WTC11 (cell line): ENCODE results near the gene AKT3.

Source experiments
- AR ChIP-seq: fragments of 250-450 bp; sonication (Bioruptor Pico); IDR thresholded peaks from 2 replicates; pipeline ENCODE4 v1.9.0; 2021; ENCODE audit warnings: mild to moderate bottlenecking
- ERG ChIP-seq: fragments of 250-450 bp; sonication (Bioruptor Pico); IDR thresholded peaks from 2 replicates; pipeline ENCODE4 v1.8.0; 2021; ENCODE audit warnings: mild to moderate bottlenecking
- NFYB ChIP-seq: sonication (generic); formaldehyde crosslinking; conservative IDR thresholded peaks from 2 replicates; pipeline ENCODE4 v1.8.0; 2022; ENCODE audit warnings: low read depth, missing genetic modification reagents
- SP1 ChIP-seq: sonication (generic); formaldehyde crosslinking; conservative IDR thresholded peaks from 2 replicates; pipeline ENCODE4 v1.8.1; 2022; ENCODE audit warnings: missing genetic modification reagents
- TF ChIP-seq, protein P1 (sequence below): fragments of 200-600 bp; IDR thresholded peaks from 2 replicates; pipeline ENCODE4 v1.8.0; 2022; ENCODE audit warnings: antibody characterized with exemption

- TF ChIP-seq, protein P1, sequence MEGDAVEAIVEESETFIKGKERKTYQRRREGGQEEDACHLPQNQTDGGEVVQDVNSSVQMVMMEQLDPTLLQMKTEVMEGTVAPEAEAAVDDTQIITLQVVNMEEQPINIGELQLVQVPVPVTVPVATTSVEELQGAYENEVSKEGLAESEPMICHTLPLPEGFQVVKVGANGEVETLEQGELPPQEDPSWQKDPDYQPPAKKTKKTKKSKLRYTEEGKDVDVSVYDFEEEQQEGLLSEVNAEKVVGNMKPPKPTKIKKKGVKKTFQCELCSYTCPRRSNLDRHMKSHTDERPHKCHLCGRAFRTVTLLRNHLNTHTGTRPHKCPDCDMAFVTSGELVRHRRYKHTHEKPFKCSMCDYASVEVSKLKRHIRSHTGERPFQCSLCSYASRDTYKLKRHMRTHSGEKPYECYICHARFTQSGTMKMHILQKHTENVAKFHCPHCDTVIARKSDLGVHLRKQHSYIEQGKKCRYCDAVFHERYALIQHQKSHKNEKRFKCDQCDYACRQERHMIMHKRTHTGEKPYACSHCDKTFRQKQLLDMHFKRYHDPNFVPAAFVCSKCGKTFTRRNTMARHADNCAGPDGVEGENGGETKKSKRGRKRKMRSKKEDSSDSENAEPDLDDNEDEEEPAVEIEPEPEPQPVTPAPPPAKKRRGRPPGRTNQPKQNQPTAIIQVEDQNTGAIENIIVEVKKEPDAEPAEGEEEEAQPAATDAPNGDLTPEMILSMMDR: no peak
- TF ChIP-seq AR (CRISPR knock-in tag): no peak
- TF ChIP-seq ERG (CRISPR knock-in tag): no peak
- TF ChIP-seq SP1 (CRISPR knock-in tag): no peak
- no peak for TF ChIP-seq NFYB (CRISPR knock-in tag)
These were observed 229.9 kb downstream of the AKT3 start for GRCh38 chr1:243620096-243620495.
